ENCODE measurements around the gene AKAP6. TPM values are rescaled to one million over a fixed set of nuclear protein-coding genes. Genes with fewer than 3 reads are reported as not detected.
A peak's percentile ranks its signal among the peaks of the same experiment; 100 is the strongest.

AKAP6 gene
- total RNA-seq, 1 donor from 2014 or later, result 180 TPM

DNA sequence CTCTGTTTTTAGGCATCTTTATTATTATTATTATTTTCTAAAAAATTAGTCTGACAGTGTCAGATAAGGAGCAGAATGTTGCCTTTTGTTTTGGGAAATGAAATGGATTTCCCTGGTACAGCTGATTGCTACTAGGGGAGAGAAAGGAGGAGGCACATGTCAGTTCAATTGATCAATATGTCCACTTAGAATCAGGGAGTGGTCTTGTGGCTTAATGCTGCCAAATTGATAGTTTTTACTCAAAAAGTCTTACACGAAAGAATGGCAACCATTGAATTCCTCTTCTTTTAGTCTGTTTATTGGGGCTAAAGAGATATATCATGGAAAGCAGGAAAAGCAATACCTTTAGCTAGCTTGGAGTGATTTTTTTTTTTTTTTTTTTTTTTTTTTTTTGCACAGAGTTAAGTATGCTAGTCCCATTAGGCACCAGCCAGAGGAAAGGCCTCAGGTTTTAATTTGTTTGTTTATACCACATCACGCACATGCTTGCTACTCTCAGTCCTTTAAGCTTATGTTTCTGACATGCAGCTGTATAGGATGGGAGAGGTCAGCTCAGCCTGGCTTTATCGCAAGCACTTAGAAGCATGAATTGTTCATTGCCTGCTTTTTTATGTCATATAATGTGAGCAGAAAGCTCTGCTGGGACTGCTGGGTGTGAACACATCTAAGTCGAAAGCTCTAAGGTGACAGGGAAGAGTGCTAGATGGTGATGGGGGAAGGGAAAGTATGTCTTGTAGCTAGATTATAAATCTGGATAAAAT, 1.4 kb downstream of the AKAP6 start:
- DNase-seq (no peak), ATAC-seq (ENCODE audit: poor library complexity) (no peak)
- intact Hi-C loops (cut with DNase I), result no loop called here

DNA sequence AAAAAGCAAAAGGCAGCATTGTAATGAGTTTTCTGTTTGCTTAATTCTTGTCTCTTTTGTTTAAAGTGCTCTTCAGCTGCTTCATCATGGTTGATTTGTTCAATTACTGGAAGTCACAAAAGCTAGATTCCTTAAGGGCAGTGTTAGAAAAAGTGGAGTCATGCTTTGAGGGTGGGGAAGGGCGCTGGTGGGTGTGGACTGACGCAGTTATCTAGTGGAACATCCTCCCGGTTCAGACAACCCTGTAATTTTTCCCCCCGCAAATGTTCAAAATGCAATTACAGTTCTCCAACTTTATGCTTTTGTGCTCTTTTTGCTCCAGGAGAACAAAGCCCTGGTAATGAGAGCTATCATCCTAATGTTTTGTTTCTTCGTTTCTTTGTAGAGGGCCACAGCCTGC, 2.1 kb downstream of the AKAP6 start:
- ATAC-seq (ENCODE audit: poor library complexity) (no peak), DNase-seq (no peak)
- intact Hi-C loops (cut with DNase I), result no loop called here

DNA sequence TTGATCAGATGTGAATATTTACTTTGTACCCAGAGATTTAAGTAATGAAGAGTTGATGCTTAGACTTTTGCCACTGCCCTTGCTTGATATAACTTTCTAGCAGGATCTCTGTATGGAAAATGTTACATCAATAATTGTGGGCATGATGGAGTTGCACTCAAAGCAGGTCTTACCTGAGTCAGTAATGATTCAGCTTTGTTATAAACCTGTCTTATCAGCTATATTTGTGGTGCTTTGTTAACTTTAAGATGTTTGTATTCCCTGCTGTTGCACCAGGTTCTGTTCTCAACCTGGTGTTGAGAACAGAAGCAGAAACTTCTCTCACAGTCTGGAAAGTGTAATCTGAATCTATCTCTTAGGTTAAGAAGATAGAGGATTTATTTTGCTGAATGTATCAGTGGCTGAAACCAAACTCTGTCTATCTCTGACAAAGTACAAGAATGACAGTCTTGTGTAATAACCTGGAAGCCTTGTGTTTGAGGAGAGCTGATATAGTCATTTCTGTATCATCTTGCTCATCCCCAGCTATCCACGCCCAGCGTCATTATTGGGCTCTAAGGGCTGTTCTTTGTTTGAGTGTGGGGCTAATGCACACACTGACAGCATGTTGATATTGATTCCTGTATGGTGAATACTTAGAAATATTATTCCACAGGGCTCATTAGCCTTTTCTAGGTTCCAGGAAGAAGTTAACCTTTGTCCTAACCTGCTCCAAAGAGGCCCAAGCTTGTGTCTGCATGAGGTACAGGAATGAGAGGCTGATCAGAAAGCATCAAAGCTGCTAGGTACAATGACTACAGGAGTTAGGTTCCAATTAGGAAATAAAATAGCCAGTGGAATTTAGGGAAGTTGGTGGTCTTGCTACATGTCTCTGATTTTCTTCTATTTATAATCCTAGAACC, 3.6 kb downstream of the AKAP6 start:
- ATAC-seq (ENCODE audit: poor library complexity) (no peak), DNase-seq (no peak)
- intact Hi-C loops (cut with DNase I), result no loop called here

DNA sequence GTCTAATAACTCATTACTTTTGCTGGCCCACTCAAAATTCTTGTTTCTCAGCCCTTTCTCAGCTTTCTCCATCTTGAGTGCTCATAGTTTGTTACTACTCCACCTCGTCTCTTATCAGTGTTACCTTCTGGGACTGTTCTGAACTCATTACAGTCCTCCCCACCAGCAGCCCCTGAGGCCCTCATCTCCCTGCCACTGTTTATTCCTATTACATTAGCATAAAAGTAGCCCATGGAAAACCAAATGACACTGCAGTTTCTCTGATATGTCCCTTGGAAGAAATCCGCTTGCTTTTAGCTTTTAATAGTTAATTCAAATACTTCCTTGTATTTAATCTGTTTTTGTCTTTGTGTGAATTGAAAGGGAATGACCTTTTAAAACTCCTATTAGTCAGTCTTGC, 7.6 kb downstream of the AKAP6 start:
- ATAC-seq (ENCODE audit: poor library complexity) (no peak), DNase-seq (no peak)
- intact Hi-C loops (cut with DNase I), result no loop called here

DNA sequence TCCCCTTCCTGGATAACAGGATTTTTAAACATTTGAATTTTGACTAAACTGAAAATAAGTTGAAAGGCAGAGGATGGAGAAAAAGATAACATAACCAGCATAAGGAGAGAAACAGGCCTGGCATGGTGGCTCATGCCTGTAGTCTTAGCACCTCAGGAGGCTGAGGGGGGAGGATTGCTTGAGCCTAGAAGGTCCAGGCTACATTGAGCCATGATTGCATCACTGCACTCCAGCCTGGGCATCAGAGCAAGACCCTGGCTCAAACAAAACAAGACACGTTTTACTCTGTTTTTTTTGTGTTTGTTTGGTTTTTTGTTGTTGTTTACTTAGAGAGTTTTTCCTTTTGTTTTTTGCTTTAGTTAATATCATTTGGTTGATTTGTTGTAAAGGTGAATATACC, 8.7 kb downstream of the AKAP6 start:
- DNase-seq, result no peak
- ATAC-seq (ENCODE audit: poor library complexity), result no peak
- intact Hi-C loops (cut with DNase I), result no loop called here

DNA sequence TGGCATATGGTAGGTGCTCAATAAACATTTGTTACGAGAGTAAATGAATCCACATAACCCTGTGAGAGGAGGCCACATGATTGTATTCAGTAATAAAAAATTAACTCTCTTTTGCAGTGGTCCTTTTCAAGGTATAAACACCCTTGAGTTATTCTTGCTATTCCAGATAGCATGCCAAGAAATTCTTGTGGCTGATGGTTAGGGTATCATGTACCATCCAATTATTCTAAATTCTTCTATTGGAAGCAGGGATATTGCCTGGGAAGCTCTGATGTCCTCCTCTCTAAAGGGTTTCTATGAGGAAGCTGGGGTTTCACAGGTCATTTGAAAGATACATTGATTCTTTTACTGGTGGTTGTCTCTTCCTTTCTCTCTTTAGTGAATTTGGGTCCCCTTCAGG, 10.1 kb downstream of the AKAP6 start:
- intact Hi-C loops (cut with DNase I), result no loop called here
- no peak for ATAC-seq (ENCODE audit: poor library complexity)
- DNase-seq, result no peak

DNA sequence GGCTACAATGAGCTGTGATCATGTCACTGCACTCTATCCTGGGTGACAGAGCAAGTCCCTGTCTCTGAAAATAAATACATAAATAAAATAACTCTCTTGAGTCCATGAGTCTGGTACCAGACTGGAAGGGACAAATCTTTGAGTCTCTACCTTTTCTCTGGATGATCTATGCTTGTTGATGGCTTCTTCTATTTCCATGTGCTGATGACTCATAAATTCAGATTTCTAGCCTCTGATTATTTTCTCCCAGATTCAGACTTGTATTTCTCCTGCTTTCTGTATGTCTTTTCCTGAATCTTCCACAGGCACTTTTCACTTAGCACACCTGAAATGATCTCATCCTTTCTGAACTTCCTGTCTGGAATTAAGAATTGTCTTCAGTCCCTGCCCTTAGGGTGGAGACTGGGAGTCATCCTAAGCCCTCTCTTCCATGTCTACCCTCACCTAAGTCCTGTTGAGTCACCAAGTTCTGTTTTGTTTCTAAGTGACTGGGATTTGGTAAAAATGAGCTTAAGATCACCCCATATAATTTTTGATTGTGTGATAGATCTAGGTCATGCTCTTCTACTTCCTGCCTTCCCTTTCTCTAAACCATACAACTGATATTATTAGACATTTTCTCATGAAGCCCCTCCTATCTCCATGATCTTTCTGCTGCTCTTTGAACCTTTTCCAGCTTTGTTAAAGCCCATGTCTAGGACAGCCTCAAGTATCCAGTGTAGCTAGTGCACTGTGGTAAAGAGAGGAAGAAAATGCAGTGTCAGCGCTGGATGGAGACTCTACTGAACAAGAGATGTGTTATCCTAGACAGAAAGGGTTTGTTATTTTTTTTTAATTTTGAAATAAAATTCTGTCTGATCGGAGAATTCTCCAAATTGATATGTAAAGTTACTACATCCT, 13.1 kb downstream of the AKAP6 start:
- no peak for ATAC-seq (ENCODE audit: poor library complexity)
- intact Hi-C loops (cut with DNase I), result no loop called here
- no peak for DNase-seq

DNA sequence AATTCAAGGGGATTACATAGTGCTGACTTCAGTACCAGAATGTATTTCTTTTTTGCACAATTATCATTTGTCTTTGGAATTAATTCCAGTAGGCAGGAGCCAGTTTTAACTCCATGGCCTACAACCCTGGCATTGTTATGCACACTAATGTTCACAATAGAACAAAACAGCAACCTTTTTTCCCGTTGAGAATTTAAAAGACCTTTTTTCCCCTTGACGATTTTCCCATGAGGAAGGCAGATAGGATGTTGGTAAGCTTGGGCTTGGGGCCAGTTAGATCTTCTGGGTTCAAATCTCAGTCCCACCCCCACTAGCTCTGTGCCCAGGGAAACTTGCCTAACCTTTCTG, 13.7 kb downstream of the AKAP6 start:
- no peak for ATAC-seq (ENCODE audit: poor library complexity)
- DNase-seq, result no peak
- intact Hi-C loops (cut with DNase I), result no loop called here

DNA sequence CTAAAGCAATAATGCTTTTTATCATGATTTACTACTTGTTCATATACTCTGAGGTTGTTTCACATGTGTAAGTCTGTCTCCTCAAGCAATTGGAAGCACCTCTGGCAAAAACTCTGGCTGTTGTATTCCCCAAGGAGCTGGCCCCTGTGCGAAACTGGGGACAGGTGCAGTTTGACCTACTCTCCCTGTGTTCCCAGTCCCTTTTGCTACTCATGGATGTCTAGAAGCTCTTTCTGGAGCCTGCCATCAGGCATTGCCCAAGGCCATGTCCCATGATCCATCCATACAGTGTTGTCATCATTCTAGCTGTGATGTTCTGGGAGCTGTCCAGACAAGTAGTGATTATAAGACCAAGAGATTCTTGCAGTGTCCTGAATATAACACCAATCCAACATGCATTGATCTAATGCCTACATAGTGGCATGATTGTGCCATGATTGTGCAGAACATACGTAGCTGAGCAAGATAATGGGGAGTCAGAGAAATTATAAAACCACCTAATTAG, 14.9 kb downstream of the AKAP6 start:
- intact Hi-C loops (cut with DNase I), result no loop called here
- no peak for ATAC-seq (ENCODE audit: poor library complexity)
- no peak for DNase-seq

DNA sequence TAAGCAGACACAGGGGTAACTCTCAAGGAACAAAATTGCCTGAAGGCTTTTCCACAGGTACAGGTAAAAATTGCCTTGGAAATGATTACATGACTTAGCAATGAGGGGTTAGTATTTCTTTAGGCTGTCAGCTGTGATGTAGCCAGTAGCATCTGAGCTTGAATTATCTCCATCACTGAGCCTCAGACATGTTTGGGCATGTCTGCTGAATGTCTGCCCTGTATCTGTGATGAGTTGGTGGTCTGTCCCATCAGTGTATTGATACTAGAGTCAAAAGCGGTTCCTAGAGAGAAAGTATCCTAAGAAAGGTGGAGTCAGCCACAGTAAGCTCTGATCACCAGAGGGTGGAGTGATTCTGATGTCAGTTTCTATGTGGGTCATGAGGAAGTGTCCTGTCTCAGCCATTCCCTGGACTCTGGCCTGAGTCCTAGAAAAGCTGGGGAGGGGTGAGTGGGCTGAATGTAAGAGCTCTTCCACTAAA, 16.3 kb downstream of the AKAP6 start:
- no peak for DNase-seq
- ATAC-seq (ENCODE audit: poor library complexity), result no peak
- intact Hi-C loops (cut with DNase I), result no loop called here

DNA sequence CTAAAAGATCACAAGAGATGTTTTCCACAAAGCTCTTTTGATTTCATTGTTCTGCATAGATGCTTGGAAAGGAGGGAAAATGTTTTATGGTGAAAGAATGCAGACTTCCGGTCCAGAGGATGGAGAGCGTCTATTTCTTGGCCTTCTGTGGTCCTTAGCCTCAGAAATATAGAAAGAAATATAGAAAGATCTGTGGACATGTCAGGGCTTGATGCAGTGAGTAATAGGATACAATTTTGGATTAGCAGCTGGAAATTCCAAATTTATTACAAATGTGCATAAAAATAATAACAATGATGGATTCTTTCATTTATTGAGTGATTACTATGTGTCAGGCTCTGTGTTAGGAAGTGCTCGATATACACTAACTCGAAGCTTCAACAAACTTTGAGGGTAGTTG, 20.2 kb downstream of the AKAP6 start:
- intact Hi-C loops (cut with DNase I), result no loop called here
- DNase-seq (no peak), ATAC-seq (ENCODE audit: poor library complexity) (no peak)

DNA sequence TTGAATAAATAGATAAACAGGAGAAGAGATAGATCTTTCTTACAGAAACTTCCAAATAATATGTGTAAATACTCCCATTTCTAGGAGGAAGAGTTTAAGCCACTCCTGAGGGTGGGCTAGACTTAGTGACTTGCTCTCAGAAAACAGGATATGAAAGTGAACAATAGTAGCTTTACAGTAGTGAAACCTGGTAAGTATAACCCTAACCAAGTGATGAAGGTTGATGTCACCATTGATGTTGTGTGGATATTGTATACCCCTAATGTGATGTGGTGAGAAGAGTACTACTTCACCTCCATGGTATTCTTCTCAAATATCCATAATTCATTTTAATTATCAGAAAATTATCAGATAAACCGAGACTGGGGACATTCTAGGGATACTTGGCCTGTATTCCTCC, 20.9 kb downstream of the AKAP6 start:
- ATAC-seq (ENCODE audit: poor library complexity) (no peak), DNase-seq (no peak)
- intact Hi-C loops (cut with DNase I), result no loop called here

DNA sequence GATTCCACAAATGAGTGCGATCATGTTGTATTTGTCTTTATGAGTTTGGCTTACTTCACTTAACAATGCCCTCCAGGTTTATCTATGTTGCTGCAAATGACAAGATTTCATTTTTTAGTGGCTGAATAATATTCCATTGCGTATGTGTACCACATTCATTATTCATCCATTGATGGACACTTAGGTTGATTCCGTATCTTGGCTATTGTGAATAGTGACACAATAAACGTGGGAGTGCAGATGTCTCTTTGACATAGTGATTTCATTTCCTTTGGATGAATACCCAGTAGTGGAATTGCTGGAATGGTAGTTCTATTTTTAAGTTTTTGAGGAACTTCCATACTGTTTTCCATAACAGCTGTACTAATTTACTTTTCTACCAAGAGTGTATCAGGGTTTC, 23.5 kb downstream of the AKAP6 start:
- no peak for ATAC-seq (ENCODE audit: poor library complexity)
- intact Hi-C loops (cut with DNase I), result no loop called here
- DNase-seq, result no peak

DNA sequence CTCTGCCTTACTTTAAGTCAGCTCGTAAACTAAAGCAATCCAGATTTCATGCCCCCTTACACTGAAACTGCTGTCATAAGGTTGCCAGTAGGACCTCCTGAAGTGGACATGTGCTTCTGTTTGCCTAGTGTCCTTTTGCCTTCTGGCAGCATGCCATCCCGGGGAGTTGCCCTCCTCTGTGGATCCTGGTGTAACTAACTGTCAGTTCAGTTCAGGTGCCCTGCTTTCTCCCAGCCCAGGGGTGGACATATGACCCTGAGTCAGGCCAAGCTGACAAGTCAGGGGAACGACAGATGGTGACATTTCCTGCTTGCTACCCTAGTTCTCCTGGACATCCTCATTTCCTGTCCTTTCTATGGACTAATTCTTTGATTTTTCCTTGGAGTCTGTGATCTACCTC, 25.6 kb downstream of the AKAP6 start:
- ATAC-seq (ENCODE audit: poor library complexity), result no peak
- intact Hi-C loops (cut with DNase I), result no loop called here

DNA sequence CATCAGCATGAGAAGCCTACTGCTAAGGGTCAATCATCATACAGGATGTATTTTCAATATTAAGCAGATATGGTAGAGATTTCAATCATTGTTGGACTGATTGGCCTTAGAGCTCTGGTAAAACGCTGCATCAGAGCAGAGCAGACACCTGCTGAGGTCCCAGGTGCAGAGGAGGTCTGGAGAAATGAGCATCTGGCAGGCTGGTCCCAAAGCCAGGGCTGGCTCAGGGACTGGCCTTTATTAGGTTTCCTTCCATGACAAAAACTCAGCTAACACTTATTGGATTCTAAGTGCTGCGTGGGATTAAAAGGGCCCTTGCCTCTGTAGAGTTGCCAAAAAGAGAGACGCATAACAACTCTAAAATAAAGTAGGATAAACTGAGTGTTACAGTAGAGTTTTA, 29.7 kb downstream of the AKAP6 start:
- DNase-seq (no peak), ATAC-seq (ENCODE audit: poor library complexity) (no peak)
- intact Hi-C loops (cut with DNase I), result no loop called here

More for the DNA sequence above, 25.6 kb downstream of the AKAP6 start:
- peak; percentile 35 for DNase-seq

DNA sequence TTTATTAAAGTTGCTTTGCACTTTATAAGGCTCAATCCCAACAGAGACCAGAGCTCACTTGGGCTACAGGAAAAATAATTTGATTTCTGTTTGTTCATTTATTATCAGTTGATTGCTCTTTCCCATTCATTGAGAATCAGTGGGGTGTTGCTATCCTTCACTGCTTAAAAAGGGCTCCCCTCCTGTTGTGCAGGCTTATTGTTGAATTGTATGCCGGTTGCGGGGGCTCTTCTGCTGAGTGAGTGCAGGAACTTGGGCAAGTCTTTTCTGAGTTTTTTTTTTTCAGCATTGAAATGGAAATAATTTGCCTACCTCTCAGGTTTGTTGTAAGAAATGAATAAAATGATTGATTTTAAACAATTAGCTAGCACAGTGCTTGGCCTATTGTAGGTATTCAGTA, 32.6 kb downstream of the AKAP6 start:
- ATAC-seq (ENCODE audit: poor library complexity), result no peak
- intact Hi-C loops (cut with DNase I), result no loop called here
- DNase-seq, result no peak

DNA sequence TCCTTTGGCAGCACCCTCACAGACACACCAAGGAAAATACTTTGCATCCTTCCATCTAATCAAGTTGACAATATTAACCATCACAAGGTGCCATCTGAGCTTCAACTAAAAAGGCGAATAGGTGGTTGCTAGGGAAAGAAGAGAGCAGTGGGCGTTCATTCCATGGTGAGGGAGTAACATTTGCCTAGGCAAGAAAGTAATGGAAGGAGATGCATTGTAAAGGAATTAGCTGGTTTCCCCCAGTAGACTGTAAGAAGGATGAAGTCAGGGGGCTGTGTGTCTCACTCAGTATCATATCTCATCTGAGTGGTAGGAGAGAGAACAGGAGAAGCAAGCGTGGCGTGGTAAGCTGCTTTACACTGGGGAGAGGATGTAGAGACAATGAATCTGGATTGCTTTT, 34.7 kb downstream of the AKAP6 start:
- no peak for DNase-seq
- intact Hi-C loops (cut with DNase I), result no loop called here
- no peak for ATAC-seq (ENCODE audit: poor library complexity)

DNA sequence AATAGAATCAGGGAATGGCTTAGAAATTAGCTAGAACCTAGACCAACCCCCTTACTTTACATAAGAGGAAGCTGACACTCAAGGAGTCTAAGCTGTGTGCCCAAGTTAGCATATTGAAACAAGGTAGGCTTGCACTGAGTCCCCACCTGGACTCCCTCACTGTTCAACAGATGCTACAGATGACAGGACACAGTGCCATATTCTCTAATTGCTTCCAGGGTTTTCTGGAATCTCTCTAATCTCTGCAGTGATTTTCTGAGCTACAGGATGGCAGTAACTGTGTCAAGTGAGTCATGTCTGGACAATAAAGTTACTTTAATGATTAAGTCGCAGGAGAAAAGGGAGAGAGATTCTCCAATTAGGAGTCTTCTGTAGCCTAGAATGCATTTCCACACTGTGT, 35.8 kb downstream of the AKAP6 start:
- intact Hi-C loops (cut with DNase I), result no loop called here
- no peak for DNase-seq
- ATAC-seq (ENCODE audit: poor library complexity), result no peak

DNA sequence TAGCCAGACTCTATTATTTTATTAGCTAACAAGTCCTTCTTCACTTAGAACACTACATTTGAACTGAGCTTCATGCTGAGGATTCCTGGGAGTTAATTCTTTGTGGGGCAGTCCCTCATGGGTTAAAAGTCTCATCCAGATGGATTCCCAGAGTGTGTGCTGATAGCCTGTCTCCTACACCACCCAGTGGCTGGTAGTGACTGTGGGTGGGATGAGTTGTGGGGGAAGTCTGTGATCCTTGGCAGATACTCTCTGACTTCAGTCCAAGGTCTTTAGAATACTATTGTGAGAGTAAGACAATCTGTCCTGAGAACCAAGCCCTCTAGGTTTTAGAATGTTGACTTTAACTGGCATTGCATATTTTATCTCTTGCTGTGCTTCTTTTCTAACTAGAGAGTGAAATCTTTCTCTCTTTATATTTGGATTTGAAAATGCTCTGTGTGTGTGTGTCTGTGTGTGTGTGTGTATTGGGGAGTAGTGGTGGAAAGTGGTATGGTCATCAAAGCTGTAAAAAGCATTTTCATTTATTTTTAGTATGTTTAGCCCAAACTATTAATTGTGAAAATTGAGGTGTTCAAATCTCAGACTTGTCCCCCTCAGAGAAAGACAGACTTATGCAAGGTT, 37.3 kb downstream of the AKAP6 start:
- ATAC-seq (ENCODE audit: poor library complexity) (peak; percentile 72), DNase-seq (no peak)
- intact Hi-C loops (cut with DNase I), result no loop called here
